ENCODE data around the gene DDX24.

GRCh38 chr14:94113908-94114588 lies 33.0 kb upstream of the DDX24 start:
- TF ChIP-seq EZH2 (IDR thresholded peaks at IDR 0.05; ENCODE audit: low read length) (no peak), CTCF (optimal IDR thresholded peaks at IDR 0.05 in 1 of 3, IDR thresholded peaks at IDR 0.05 in 1 of 3, conservative IDR thresholded peaks at IDR 0.05 in 1 of 3; ENCODE audit: extremely low read depth in 1 of 3, insufficient read depth in 2 of 3, low read length in 3 of 3) (no peak)

Measured in keratinocyte (primary cell).